ENCODE data around the gene DDX39A. TPM values are rescaled to one million over a fixed set of nuclear protein-coding genes. Genes with fewer than 3 reads are reported as not detected.

Gene DDX39A
- total RNA-seq, 1 donor from 2014 or later: 54.8 TPM

DNA sequence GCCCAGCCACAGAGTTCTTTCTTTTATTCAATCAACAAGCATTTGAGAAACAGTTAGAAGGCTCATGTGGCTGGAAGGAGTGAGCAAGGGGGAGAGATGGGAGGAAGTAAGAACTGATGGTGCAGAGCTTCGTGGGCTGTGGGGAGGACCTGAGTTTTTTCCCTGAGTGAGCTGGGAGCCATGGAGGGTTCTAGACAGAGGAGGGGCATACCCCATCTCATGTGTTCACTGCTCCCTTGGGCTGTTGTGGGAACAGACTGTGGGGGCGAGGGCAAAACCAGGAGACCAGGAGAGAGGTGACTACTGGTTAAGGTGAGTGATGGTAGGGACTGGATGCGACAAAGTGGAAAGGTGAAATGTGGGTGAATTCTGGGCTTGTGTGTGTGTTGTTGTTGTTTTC lies 11.6 kb upstream of the DDX39A start:
- Histone ChIP-seq H3K27me3 (ENCODE audit: control insufficient read depth, insufficient read depth, low read length) (peaks cover 6% of the 10 kb centered on the region), H3K36me3 (ENCODE audit: control insufficient read depth, insufficient read depth, low read length) (no peaks in the 10 kb centered on the region), H3K4me3 (ENCODE audit: low read depth, low read length) (no peak overlapping the region)
- FAIRE-seq (no peak), DNase-seq (ENCODE audit: low read depth) (no peak)
- TF ChIP-seq, protein P1, sequence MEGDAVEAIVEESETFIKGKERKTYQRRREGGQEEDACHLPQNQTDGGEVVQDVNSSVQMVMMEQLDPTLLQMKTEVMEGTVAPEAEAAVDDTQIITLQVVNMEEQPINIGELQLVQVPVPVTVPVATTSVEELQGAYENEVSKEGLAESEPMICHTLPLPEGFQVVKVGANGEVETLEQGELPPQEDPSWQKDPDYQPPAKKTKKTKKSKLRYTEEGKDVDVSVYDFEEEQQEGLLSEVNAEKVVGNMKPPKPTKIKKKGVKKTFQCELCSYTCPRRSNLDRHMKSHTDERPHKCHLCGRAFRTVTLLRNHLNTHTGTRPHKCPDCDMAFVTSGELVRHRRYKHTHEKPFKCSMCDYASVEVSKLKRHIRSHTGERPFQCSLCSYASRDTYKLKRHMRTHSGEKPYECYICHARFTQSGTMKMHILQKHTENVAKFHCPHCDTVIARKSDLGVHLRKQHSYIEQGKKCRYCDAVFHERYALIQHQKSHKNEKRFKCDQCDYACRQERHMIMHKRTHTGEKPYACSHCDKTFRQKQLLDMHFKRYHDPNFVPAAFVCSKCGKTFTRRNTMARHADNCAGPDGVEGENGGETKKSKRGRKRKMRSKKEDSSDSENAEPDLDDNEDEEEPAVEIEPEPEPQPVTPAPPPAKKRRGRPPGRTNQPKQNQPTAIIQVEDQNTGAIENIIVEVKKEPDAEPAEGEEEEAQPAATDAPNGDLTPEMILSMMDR (IDR thresholded peaks at IDR 0.05; ENCODE audit: insufficient read depth, low read length, severe bottlenecking): no peak

DNA sequence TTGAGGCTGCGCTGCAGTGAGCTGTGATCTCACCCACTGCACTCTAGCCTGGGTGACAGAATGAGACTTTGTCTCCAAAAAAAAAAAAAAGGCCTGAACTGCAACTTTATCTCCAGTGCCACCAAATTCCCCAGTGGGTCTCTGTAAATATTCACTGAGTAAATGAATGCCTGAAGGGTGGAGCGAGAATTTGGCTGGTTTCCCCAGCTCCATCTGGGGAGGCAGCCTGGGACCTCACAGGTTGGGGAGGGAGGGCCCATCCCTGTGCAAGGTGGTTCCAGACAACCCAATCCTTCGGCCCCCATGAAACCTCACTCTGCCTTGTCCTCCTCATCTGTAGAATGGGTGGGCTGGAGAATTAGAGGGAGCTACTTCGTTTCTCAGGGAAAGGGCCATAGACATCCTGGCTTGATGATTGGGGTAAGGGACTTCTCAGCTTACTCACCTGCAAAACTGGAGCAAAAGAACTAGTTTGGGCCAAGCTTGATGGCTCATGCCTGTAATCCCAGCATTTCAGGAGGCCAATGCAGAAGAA lies 9.8 kb upstream of the DDX39A start:
- FAIRE-seq (no peak), DNase-seq (ENCODE audit: low read depth) (no peak)
- TF ChIP-seq, protein P1 (IDR thresholded peaks at IDR 0.05; ENCODE audit: insufficient read depth, low read length, severe bottlenecking): no peak
- H3K4me3 ChIP-seq (ENCODE audit: low read depth, low read length): no peak overlapping the region
- peaks cover 6% of the 10 kb centered on the region for H3K27me3 ChIP-seq (ENCODE audit: control insufficient read depth, insufficient read depth, low read length)
- no peaks in the 10 kb centered on the region for H3K36me3 ChIP-seq (ENCODE audit: control insufficient read depth, insufficient read depth, low read length)

DNA sequence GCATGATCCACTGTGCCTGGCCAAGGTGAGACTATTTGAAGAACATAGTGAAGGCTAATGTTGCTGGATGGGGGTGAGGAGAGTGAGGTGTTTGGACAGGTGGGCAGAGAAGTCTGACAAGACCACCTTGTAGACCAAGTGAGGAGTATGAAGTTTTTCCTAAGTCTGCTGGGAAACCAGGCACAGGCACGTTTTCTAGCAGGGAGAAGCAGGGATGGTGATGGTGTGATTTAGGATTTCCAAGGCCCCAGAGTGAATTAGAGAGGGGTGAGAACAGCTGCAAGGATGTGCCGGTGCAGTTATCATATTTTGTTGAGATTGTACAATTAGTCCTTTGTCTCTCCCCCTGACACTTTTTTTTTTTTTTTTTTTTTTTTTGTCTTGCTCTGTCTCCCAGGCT lies 8.3 kb upstream of the DDX39A start:
- no peak for DNase-seq (ENCODE audit: low read depth)
- H3K27me3 ChIP-seq (ENCODE audit: control insufficient read depth, insufficient read depth, low read length): peaks cover 2% of the 10 kb centered on the region
- TF ChIP-seq, protein P1 (IDR thresholded peaks at IDR 0.05; ENCODE audit: insufficient read depth, low read length, severe bottlenecking): no peak
- H3K36me3 ChIP-seq (ENCODE audit: control insufficient read depth, insufficient read depth, low read length): no peaks in the 10 kb centered on the region
- H3K4me3 ChIP-seq (ENCODE audit: low read depth, low read length): no peak overlapping the region
- no peak for FAIRE-seq

DNA sequence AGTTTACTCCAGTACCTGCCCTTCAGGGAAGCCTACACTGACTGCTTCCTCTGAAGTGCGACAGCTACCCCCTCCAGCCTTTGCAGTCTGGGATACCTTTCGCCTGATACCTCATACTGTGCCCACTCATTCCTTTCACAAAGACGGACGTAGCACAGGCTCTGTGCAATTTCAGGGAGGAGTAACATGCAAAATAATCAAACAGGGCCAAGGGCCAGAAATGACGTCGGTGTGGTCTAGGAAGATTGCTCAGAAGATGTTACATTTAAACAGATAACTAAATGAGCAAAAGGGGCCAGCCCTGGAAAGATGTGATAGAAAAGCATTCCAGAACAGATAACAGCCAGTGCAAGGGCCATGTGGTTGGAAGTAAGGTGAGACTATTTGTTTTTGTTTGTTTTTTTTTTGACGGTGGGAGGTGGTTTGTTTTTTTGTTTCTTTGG lies 6.6 kb upstream of the DDX39A start:
- TF ChIP-seq, protein P1 (IDR thresholded peaks at IDR 0.05; ENCODE audit: insufficient read depth, low read length, severe bottlenecking): no peak
- FAIRE-seq: no peak
- no peaks in the 10 kb centered on the region for H3K36me3 ChIP-seq (ENCODE audit: control insufficient read depth, insufficient read depth, low read length)
- no peak overlapping the region for H3K4me3 ChIP-seq (ENCODE audit: low read depth, low read length)
- H3K27me3 ChIP-seq (ENCODE audit: control insufficient read depth, insufficient read depth, low read length): peaks cover under 1% of the 10 kb centered on the region
- no peak for DNase-seq (ENCODE audit: low read depth)

DNA sequence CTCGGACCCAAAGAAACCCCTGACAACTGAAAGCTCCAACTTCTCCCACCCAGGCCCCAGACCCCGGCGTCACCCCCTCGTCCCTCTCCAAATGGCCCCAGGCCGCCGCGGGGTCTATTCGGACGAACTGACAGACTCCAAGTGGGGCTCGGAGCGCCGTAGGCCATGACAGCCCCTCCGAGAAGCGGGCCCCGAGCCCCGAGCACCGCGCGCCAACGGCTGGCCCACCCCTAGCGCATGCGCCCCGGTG lies 360 bp downstream of the DDX39A start:
- DNase-seq (ENCODE audit: low read depth) (no peak), FAIRE-seq (no peak)

DNA sequence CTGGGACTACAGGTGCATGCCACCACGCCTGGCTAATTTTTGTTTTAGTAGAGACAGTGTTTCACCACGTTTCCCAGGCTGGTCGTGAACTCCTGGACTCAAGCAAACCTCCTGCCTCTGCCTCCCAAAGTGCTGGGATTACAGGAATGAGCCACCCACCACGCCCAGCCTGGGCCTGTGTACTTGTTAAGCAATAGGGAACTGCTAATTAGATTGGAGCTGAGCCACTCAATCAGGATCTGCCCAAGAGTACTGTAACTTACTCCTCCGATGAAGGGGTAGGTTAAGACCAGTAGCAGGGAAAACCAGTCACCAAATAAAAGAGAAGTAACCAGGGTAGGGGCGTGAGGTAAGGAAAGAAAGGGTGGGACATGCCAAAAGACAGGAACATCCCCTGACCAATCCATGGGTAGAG lies 2.3 kb downstream of the DDX39A start:
- TF ChIP-seq, protein P1 (IDR thresholded peaks at IDR 0.05; ENCODE audit: insufficient read depth, low read length, severe bottlenecking): no peak
- Histone ChIP-seq H3K4me3 (ENCODE audit: low read depth, low read length) (no peak overlapping the region), H3K27me3 (ENCODE audit: control insufficient read depth, insufficient read depth, low read length) (no peaks in the 10 kb centered on the region), H3K36me3 (ENCODE audit: control insufficient read depth, insufficient read depth, low read length) (peaks cover 15% of the 10 kb centered on the region)
- DNase-seq (ENCODE audit: low read depth) (peak; percentile 45), FAIRE-seq (no peak)

More for the DNA sequence above, 360 bp downstream of the DDX39A start:
- H3K27me3 ChIP-seq (ENCODE audit: control insufficient read depth, insufficient read depth, low read length): no peaks in the 10 kb centered on the region
- peak overlapping the region; percentile 89 for H3K4me3 ChIP-seq (ENCODE audit: low read depth, low read length)
- H3K36me3 ChIP-seq (ENCODE audit: control insufficient read depth, insufficient read depth, low read length): peaks cover 7% of the 10 kb centered on the region
- TF ChIP-seq, protein P1 (IDR thresholded peaks at IDR 0.05; ENCODE audit: insufficient read depth, low read length, severe bottlenecking): no peak
